B cell (primary cell): Measurements from ENCODE around the gene SETDB1.

Experiments used
- CTCF ChIP-seq: fragments of 200-600 bp; IDR thresholded peaks from one replicate; pipeline ENCODE4 v1.8.0; 2022; ENCODE audit warnings: antibody characterized with exemption, mild to moderate bottlenecking
- EZH2 ChIP-seq: IDR thresholded peaks from 2 replicates; pipeline ENCODE4 v1.6.1; 2012; ENCODE audit warnings: borderline replicate concordance, low read depth, mild to moderate bottlenecking, moderate library complexity, low read length; ENCODE audit not compliant: insufficient read depth, poor library complexity, severe bottlenecking

DNA sequence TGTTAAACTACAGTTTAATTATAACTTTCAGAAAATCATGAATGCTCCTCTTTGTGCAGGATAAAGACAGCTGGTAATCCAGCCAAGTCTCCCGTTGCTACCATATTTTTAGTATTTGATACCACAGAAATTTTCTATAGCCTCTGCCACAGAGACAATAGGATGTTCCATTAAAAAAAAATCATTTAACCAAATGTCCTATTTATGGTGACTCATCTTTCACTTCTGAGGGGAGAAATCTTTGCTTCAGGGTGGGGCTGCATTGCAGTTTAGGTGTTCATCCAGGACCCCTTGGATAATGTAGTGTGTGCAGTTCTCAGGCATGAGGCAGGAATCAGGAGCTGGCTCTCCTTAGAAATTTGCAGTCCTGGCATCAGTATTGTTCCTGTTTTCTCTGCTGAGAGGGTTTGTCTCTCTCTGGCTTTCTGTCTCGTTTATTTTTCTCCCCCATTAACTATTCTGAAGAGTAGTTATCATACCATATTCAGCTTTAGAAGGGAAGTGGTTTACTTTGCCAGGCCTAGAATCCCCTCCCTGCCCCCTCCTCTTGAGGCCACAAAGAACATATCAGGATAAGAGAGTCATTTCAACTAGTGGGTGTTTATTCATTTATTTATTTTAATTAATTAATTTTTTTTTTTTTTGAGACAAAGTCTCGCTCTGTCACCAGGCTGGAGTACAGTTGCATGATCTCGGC, 85.1 kb downstream of the SETDB1 start:
- TF ChIP-seq CTCF = no peak
- no peak for TF ChIP-seq EZH2
